Measurements from ENCODE around the gene FAM107B. TPM values are rescaled to one million over a fixed set of nuclear protein-coding genes. Genes with fewer than 3 reads are reported as not detected.

Gene FAM107B
- total RNA-seq, 1 experiment from 2014 or later: 24.5 TPM

DNA sequence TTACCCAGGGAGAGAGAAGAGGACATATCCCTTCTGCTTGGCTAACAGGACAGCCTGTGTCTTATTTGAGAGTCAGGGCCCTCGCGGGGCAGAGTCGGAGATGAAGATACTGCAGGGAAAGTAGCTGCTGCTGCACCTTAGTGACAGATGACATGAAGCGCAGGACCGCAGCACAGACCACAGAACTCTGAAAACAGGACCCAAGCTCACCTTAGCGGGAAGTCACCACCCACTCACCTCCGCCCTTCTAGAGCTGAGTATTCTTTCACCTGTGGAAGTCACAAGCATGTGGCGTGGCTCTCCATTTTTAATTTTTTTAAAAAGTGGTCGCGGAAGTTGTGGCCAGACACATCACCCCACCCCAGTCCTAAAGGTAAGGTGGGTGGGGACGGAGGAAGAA is 191.4 kb downstream of the FAM107B start:
- H3K79me2 ChIP-seq (ENCODE audit: insufficient read depth, low read length): peaks cover 3% of the 10 kb centered on the region; the same call in 1 of the 2 replicates

More for the DNA sequence above, 191.4 kb downstream of the FAM107B start:
- no peak overlapping the region for H3K23ac ChIP-seq (ENCODE audit: insufficient read length, low read depth, low read length)
- no peak overlapping the region for H3K18ac ChIP-seq (ENCODE audit: insufficient read length, low read depth, low read length)
- H3K23me2 ChIP-seq (ENCODE audit: insufficient read length, low read depth, low read length, poor library complexity, severe bottlenecking): no peaks in the 10 kb centered on the region
- H3K4me3 Mint-ChIP-seq: no peak overlapping the region
- peak overlapping the region; percentile 5 to 35 (median 23); a peak in 3 of 7 replicates for H3K27ac Mint-ChIP-seq
- H3K9me3 ChIP-seq (ENCODE audit: control insufficient read depth, low read depth, low read length): no peaks in the 10 kb centered on the region
- no peak overlapping the region for H2AFZ ChIP-seq (ENCODE audit: low read length)
- H3K79me1 ChIP-seq (ENCODE audit: insufficient read depth, low read depth, low read length, poor library complexity, severe bottlenecking): peaks cover 2% of the 10 kb centered on the region
- no peak overlapping the region for H2AK5ac ChIP-seq (ENCODE audit: insufficient read length, low read length)
- no peaks in the 10 kb centered on the region for H3K9me3 Mint-ChIP-seq
- no peak overlapping the region for H4K91ac ChIP-seq (ENCODE audit: insufficient read length, low read depth, low read length)
- no peak overlapping the region for H2BK20ac ChIP-seq (ENCODE audit: low read depth, low read length, poor library complexity, severe bottlenecking)
- no peak overlapping the region for H3K4ac ChIP-seq (ENCODE audit: low read depth, low read length)
- H3K36me3 Mint-ChIP-seq (ENCODE audit: insufficient read depth in 1 of 3, low read depth in 3 of 3): peaks cover 0 to 3% (median 2%) of the 10 kb centered on the region in 3 experiments; a peak in 3 of 7 replicates
- peaks cover 10% of the 10 kb centered on the region for H3K4me1 ChIP-seq (ENCODE audit: insufficient read depth, low read length)
- no peak overlapping the region for H3K56ac ChIP-seq (ENCODE audit: insufficient read length, low read depth, low read length)
- no peak overlapping the region for H2BK5ac ChIP-seq (ENCODE audit: insufficient read length, low read length)
- H2BK12ac ChIP-seq (ENCODE audit: insufficient read length, low read depth, low read length): no peak overlapping the region
- H3K4me1 Mint-ChIP-seq: peaks cover 48 to 66% of the 10 kb centered on the region in 2 experiments
- H3K14ac ChIP-seq (ENCODE audit: insufficient read depth, low read length): no peak overlapping the region
- no peaks in the 10 kb centered on the region for H3K27me3 Mint-ChIP-seq (ENCODE audit: low read depth)
- no peak overlapping the region for H2BK120ac ChIP-seq (ENCODE audit: low read depth, low read length, poor library complexity, severe bottlenecking)
- no peak overlapping the region for H3K9ac ChIP-seq (ENCODE audit: extremely low read depth, insufficient read length, low read length)
- H4K8ac ChIP-seq (replicated peaks; ENCODE audit: insufficient read length, low read depth, low read length): no peak overlapping the region
- DNase-seq: no peak
- no peak overlapping the region for H4K5ac ChIP-seq (ENCODE audit: insufficient read length, low read depth, low read length)
- H3K27ac ChIP-seq (ENCODE audit: insufficient read length, low read depth, low read length): no peak overlapping the region
- no peak overlapping the region for H3K4me2 ChIP-seq (ENCODE audit: insufficient read depth, insufficient read length, low read length)
- TF ChIP-seq, protein P1, sequence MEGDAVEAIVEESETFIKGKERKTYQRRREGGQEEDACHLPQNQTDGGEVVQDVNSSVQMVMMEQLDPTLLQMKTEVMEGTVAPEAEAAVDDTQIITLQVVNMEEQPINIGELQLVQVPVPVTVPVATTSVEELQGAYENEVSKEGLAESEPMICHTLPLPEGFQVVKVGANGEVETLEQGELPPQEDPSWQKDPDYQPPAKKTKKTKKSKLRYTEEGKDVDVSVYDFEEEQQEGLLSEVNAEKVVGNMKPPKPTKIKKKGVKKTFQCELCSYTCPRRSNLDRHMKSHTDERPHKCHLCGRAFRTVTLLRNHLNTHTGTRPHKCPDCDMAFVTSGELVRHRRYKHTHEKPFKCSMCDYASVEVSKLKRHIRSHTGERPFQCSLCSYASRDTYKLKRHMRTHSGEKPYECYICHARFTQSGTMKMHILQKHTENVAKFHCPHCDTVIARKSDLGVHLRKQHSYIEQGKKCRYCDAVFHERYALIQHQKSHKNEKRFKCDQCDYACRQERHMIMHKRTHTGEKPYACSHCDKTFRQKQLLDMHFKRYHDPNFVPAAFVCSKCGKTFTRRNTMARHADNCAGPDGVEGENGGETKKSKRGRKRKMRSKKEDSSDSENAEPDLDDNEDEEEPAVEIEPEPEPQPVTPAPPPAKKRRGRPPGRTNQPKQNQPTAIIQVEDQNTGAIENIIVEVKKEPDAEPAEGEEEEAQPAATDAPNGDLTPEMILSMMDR (conservative IDR thresholded peaks at IDR 0.05): no peak
- H2BK15ac ChIP-seq (ENCODE audit: low read depth, low read length): no peak overlapping the region
- no CpG with 5 or more reads among the region's 11 CpGs for WGBS (ENCODE audit: extremely low coverage, insufficient read length, low lambda C conversion rate)
- no peak overlapping the region for H3T11ph ChIP-seq (ENCODE audit: low read length)
- H3K27me3 ChIP-seq (ENCODE audit: insufficient read depth, low read length): no peaks in the 10 kb centered on the region
- H4K20me1 ChIP-seq (ENCODE audit: control insufficient read depth, insufficient read depth, insufficient read length): no peaks in the 10 kb centered on the region

Data from H9 (cell line).